ENCODE results near the gene PTPRN2. TPM values are rescaled to one million over a fixed set of nuclear protein-coding genes. Genes with fewer than 3 reads are reported as not detected.

The PTPRN2 gene
- total RNA-seq, 1 experiment from 2014 or later = 1.1 TPM

DNA sequence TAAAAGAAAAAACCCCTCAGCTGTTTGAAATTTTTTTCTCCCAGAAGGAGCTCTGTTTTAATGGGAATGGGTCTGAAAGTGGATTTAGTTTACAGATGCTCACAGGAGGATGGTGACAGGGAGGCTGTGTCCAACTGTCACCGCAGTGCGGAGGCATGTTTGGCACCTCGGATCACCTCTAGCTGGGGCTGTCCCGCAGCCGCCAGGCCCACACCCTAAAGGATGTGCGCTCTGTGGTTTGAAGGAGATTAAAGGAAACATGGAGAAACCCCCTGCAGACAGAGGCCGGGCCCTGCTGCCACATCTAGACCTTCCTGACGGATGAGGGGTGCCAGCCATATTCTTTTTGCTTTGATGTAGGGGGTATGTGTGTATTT lies 1090.3 kb downstream of the PTPRN2 start:
- ChIA-PET POLR2A (no interaction called here), CTCF (no interaction called here)
- in situ Hi-C loops (cut with HindIII; ENCODE audit: low pct_unique_long_range_greater_than_20kb, low sequenced_read_pairs) = no loop called here
- H3K27ac ChIP-seq (ENCODE audit: low read length) = no peak overlapping the region
- peaks cover 3% of the 10 kb centered on the region; the same call in 1 of the 2 replicates for H3K27me3 ChIP-seq (ENCODE audit: control insufficient read depth, insufficient read depth, low read length)
- ATAC-seq (no peak), DNase-seq (ENCODE audit: low read depth, low spot score) (no peak)
- TF ChIP-seq SIN3A (IDR thresholded peaks at IDR 0.05; ENCODE audit: borderline replicate concordance, insufficient read depth, low read depth, low read length) (no peak), POLR2AphosphoS5 (IDR thresholded peaks at IDR 0.05; ENCODE audit: low read depth, low read length) (no peak), TCF7L2 (IDR thresholded peaks at IDR 0.05; ENCODE audit: low read depth, low read length) (no peak)
- TF ChIP-seq, protein P1, sequence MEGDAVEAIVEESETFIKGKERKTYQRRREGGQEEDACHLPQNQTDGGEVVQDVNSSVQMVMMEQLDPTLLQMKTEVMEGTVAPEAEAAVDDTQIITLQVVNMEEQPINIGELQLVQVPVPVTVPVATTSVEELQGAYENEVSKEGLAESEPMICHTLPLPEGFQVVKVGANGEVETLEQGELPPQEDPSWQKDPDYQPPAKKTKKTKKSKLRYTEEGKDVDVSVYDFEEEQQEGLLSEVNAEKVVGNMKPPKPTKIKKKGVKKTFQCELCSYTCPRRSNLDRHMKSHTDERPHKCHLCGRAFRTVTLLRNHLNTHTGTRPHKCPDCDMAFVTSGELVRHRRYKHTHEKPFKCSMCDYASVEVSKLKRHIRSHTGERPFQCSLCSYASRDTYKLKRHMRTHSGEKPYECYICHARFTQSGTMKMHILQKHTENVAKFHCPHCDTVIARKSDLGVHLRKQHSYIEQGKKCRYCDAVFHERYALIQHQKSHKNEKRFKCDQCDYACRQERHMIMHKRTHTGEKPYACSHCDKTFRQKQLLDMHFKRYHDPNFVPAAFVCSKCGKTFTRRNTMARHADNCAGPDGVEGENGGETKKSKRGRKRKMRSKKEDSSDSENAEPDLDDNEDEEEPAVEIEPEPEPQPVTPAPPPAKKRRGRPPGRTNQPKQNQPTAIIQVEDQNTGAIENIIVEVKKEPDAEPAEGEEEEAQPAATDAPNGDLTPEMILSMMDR (IDR thresholded peaks at IDR 0.05) = no peak
- TF ChIP-seq, protein P2, sequence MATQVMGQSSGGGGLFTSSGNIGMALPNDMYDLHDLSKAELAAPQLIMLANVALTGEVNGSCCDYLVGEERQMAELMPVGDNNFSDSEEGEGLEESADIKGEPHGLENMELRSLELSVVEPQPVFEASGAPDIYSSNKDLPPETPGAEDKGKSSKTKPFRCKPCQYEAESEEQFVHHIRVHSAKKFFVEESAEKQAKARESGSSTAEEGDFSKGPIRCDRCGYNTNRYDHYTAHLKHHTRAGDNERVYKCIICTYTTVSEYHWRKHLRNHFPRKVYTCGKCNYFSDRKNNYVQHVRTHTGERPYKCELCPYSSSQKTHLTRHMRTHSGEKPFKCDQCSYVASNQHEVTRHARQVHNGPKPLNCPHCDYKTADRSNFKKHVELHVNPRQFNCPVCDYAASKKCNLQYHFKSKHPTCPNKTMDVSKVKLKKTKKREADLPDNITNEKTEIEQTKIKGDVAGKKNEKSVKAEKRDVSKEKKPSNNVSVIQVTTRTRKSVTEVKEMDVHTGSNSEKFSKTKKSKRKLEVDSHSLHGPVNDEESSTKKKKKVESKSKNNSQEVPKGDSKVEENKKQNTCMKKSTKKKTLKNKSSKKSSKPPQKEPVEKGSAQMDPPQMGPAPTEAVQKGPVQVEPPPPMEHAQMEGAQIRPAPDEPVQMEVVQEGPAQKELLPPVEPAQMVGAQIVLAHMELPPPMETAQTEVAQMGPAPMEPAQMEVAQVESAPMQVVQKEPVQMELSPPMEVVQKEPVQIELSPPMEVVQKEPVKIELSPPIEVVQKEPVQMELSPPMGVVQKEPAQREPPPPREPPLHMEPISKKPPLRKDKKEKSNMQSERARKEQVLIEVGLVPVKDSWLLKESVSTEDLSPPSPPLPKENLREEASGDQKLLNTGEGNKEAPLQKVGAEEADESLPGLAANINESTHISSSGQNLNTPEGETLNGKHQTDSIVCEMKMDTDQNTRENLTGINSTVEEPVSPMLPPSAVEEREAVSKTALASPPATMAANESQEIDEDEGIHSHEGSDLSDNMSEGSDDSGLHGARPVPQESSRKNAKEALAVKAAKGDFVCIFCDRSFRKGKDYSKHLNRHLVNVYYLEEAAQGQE (IDR thresholded peaks at IDR 0.05; ENCODE audit: insufficient read depth in 1 of 2, low read depth in 2 of 2, low read length in 1 of 2) = no peak
- H3K4me1 ChIP-seq (ENCODE audit: control insufficient read depth, insufficient read depth, low read length) = no peaks in the 10 kb centered on the region
- no peaks in the 10 kb centered on the region for H3K36me3 ChIP-seq (ENCODE audit: control insufficient read depth, insufficient read depth, low read length)
- H3K4me3 ChIP-seq (ENCODE audit: low read depth in 2 of 2, low read length in 2 of 2) = no peak overlapping the region
- BruUV-seq (replicated peaks) = no TSS peak
- intact Hi-C loops (cut with micrococcal nuclease; ENCODE audit: unreplicated experiment) = no loop called here
- H3K9me3 ChIP-seq (ENCODE audit: control insufficient read depth, insufficient read depth, low read depth, low read length) = no peaks in the 10 kb centered on the region

DNA sequence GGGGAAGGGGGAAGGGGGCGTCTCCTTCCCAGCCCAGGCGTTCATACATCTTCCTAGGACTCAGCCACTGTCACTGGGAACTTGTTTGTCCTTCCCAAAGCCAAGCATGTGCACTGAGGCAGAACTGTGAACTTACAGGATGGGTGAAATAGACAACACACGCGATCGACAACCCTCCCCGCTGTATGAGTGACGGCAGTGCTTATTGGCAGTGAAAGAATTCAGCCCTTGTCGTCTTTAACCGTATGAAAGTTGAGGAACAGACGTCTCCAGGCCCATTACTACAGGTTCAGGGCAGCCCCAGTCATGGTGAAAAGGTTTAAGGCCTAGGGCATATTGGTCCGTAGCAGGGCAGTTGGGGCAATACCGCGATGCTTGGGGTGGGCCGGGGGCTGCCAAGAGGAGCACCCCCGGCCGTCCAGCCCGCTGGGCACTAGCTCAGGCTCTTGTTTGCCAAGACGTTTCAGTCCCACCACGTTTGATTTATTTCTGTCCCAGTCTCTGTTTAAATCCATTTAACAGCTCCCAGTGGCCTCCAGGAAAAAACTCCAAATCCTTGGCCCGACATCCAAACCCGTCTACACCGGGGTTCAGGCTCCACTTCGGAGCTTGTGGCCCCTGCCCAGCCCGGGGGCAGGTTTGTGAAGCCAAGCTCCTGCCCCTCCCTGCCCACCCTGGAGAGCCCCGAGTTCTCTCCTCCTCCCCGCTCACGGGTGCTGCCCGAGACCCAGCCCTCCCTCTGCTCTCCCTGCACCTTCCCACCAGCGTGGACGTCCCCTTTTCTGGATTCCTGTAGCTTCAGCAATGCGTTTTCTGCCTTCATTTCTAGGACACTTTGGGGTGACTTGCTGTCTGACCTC lies 1091.0 kb downstream of the PTPRN2 start:
- ATAC-seq = no peak
- no peak overlapping the region for H3K4me3 ChIP-seq (ENCODE audit: low read depth in 2 of 2, low read length in 2 of 2)
- H3K27ac ChIP-seq (ENCODE audit: low read length) = no peak overlapping the region
- H3K9me3 ChIP-seq (ENCODE audit: control insufficient read depth, insufficient read depth, low read depth, low read length) = no peaks in the 10 kb centered on the region
- peaks cover 5% of the 10 kb centered on the region; the same call in 1 of the 2 replicates for H3K27me3 ChIP-seq (ENCODE audit: control insufficient read depth, insufficient read depth, low read length)
- H3K4me1 ChIP-seq (ENCODE audit: control insufficient read depth, insufficient read depth, low read length) = no peaks in the 10 kb centered on the region
- intact Hi-C loops (cut with micrococcal nuclease; ENCODE audit: unreplicated experiment) (no loop called here), in situ Hi-C loops (cut with HindIII; ENCODE audit: low pct_unique_long_range_greater_than_20kb, low sequenced_read_pairs) (no loop called here)
- POLR2A ChIA-PET = no interaction called here
- BruUV-seq (replicated peaks) = no TSS peak
- TF ChIP-seq POLR2AphosphoS5 (IDR thresholded peaks at IDR 0.05; ENCODE audit: low read depth, low read length) (no peak), TCF7L2 (IDR thresholded peaks at IDR 0.05; ENCODE audit: low read depth, low read length) (no peak), SIN3A (IDR thresholded peaks at IDR 0.05; ENCODE audit: borderline replicate concordance, insufficient read depth, low read depth, low read length) (no peak)
- TF ChIP-seq, protein P2 (IDR thresholded peaks at IDR 0.05; ENCODE audit: insufficient read depth in 1 of 2, low read depth in 2 of 2, low read length in 1 of 2) = no peak
- TF ChIP-seq, protein P1 (IDR thresholded peaks at IDR 0.05) = no peak
- no peak for DNase-seq (ENCODE audit: low read depth, low spot score)
- H3K36me3 ChIP-seq (ENCODE audit: control insufficient read depth, insufficient read depth, low read length) = no peaks in the 10 kb centered on the region
- CTCF ChIA-PET = no interaction called here
